WTC11 (cell line): ENCODE results near the gene TMEM150B. TPM values are rescaled to one million over a fixed set of nuclear protein-coding genes. Genes with fewer than 3 reads are reported as not detected.

ENCODE experiments used
- ATAC-seq: fragments of 200-7000 bp; cut with Tn5 transposase; 2 replicates; pipeline ENCODE4 v1.10.0; 2021; ENCODE audit warnings: mild to moderate bottlenecking, moderate library complexity
- CTCF ChIA-PET: fragments of 300-600 bp; sonication (Branson Sonifier 250); formaldehyde crosslinking; loops from one replicate; lab custom pipeline; 2021; ENCODE audit warnings: antibody characterized with exemption; lab: Charles Lee
- POLR2A ChIA-PET: fragments of 350-600 bp; sonication (Branson Sonifier 250); formaldehyde crosslinking; loops from one replicate; lab custom pipeline; 2021; ENCODE audit warnings: antibody characterized with exemption; lab: Charles Lee
- DNase-seq: peaks from one replicate; pipeline ENCODE4 v3.0.0; 2021; ENCODE audit warnings: low spot score
- H3K27ac Mint-ChIP-seq: 2 replicates; pipeline ENCODE4 v1.8.0; 2021; ENCODE audit warnings: mixed read lengths
- H3K27me3 Mint-ChIP-seq: 2 replicates; pipeline ENCODE4 v1.8.0; 2021; ENCODE audit warnings: low read depth, mild to moderate bottlenecking, moderate library complexity, mixed read lengths
- H3K36me3 Mint-ChIP-seq: 2 replicates; pipeline ENCODE4 v1.8.0; 2021; ENCODE audit warnings: mixed read lengths
- H3K4me1 Mint-ChIP-seq: 2 replicates; pipeline ENCODE4 v1.8.0; 2022; ENCODE audit warnings: mixed read lengths
- H3K4me3 Mint-ChIP-seq: 2 replicates; pipeline ENCODE4 v1.8.0; 2021; ENCODE audit warnings: mild to moderate bottlenecking, moderate library complexity, mixed read lengths
- H3K9me3 Mint-ChIP-seq: 2 replicates; pipeline ENCODE4 v1.8.0; 2021; ENCODE audit warnings: mixed read lengths
- AR ChIP-seq: fragments of 250-450 bp; sonication (Bioruptor Pico); IDR thresholded peaks from 2 replicates; pipeline ENCODE4 v1.9.0; 2021; ENCODE audit warnings: mild to moderate bottlenecking
- CDX4 ChIP-seq: fragments of 250-450 bp; sonication (Bioruptor Pico); IDR thresholded peaks from 2 replicates; pipeline ENCODE4 v1.9.0; 2021; ENCODE audit warnings: moderate library complexity, mild to moderate bottlenecking, inconsistent platforms, borderline replicate concordance
- E2F1 ChIP-seq: sonication (generic); formaldehyde crosslinking; IDR thresholded peaks from 2 replicates; pipeline ENCODE4 v1.8.0; 2022; ENCODE audit warnings: mild to moderate bottlenecking, missing genetic modification reagents
- ERG ChIP-seq: fragments of 250-450 bp; sonication (Bioruptor Pico); IDR thresholded peaks from 2 replicates; pipeline ENCODE4 v1.8.0; 2021; ENCODE audit warnings: mild to moderate bottlenecking
- ETV6 ChIP-seq: sonication (generic); formaldehyde crosslinking; IDR thresholded peaks from 2 replicates; pipeline ENCODE4 v1.8.1; 2022; ENCODE audit warnings: mild to moderate bottlenecking, missing genetic modification reagents
- FOXP1 ChIP-seq: sonication (generic); formaldehyde crosslinking; IDR thresholded peaks from 2 replicates; pipeline ENCODE4 v1.8.0; 2022; ENCODE audit warnings: missing genetic modification reagents, mild to moderate bottlenecking, moderate library complexity, borderline replicate concordance
- GABPB1 ChIP-seq: sonication (generic); formaldehyde crosslinking; IDR thresholded peaks from 2 replicates; pipeline ENCODE4 v1.8.1; 2023; ENCODE audit warnings: mild to moderate bottlenecking, missing genetic modification reagents
- GRHL2 ChIP-seq: fragments of 250-450 bp; sonication (Bioruptor Pico); IDR thresholded peaks from 2 replicates; pipeline ENCODE4 v1.8.0; 2022; ENCODE audit warnings: mild to moderate bottlenecking, moderate library complexity; ENCODE audit not compliant: insufficient replicate concordance, severe bottlenecking
- IRF2 ChIP-seq: sonication (generic); formaldehyde crosslinking; IDR thresholded peaks from 2 replicates; pipeline ENCODE4 v1.8.0; 2022; ENCODE audit warnings: low read depth, missing genetic modification reagents, borderline replicate concordance
- NFYB ChIP-seq: sonication (generic); formaldehyde crosslinking; conservative IDR thresholded peaks from 2 replicates; pipeline ENCODE4 v1.8.0; 2022; ENCODE audit warnings: low read depth, missing genetic modification reagents
- OVOL2 ChIP-seq: fragments of 250-450 bp; sonication (Bioruptor Pico); IDR thresholded peaks from 2 replicates; pipeline ENCODE4 v1.9.0; 2021; ENCODE audit warnings: mild to moderate bottlenecking, borderline replicate concordance
- PRDM15 ChIP-seq: sonication (generic); formaldehyde crosslinking; IDR thresholded peaks from 2 replicates; pipeline ENCODE4 v1.8.0; 2022; ENCODE audit warnings: missing genetic modification reagents
- PRRX2 ChIP-seq: fragments of 250-450 bp; sonication (Bioruptor Pico); IDR thresholded peaks from 2 replicates; pipeline ENCODE4 v1.8.0; 2021; ENCODE audit warnings: mild to moderate bottlenecking
- SOX15 ChIP-seq: fragments of 250-450 bp; sonication (Bioruptor Pico); IDR thresholded peaks from 2 replicates; pipeline ENCODE4 v1.9.0; 2021; ENCODE audit warnings: mild to moderate bottlenecking
- ZBTB21 ChIP-seq: sonication (generic); formaldehyde crosslinking; IDR thresholded peaks from 2 replicates; pipeline ENCODE4 v1.8.1; 2023; ENCODE audit warnings: mild to moderate bottlenecking, missing genetic modification reagents, borderline replicate concordance
- ZNF138 ChIP-seq: sonication (generic); formaldehyde crosslinking; conservative IDR thresholded peaks from 2 replicates; pipeline ENCODE4 v1.8.1; 2022; ENCODE audit warnings: mild to moderate bottlenecking, moderate library complexity, missing genetic modification reagents
- ZNF281 ChIP-seq: sonication (generic); formaldehyde crosslinking; IDR thresholded peaks from 2 replicates; pipeline ENCODE4 v1.8.0; 2023; ENCODE audit warnings: mild to moderate bottlenecking, missing genetic modification reagents
- total RNA-seq: library from RNA; stranded (reverse); gene quantifications from 3 replicates; pipeline ENCODE4 v1.2.3, GENCODE V29; 2021

The TMEM150B gene
- total RNA-seq, 1 experiment from 2014 or later, result 0.44 TPM

GRCh38 chr19:55360902-55361301 is 35.8 kb upstream of the TMEM150B start (continued):
- TF ChIP-seq PRDM15 (CRISPR knock-in tag), result no peak
- no peak for TF ChIP-seq CDX4 (CRISPR knock-in tag)
- no peak for TF ChIP-seq ZNF138 (CRISPR knock-in tag)
- no peak for TF ChIP-seq AR

GRCh38 chr19:55358943-55359908 is 34.1 kb upstream of the TMEM150B start:
- DNase-seq (no peak), ATAC-seq (no peak)
- Mint-ChIP-seq H3K27ac (no peak overlapping the region), H3K27me3 (peaks cover 60% of the 10 kb centered on the region), H3K36me3 (no peaks in the 10 kb centered on the region), H3K9me3 (no peaks in the 10 kb centered on the region), H3K4me3 (no peak overlapping the region), H3K4me1 (peaks cover 7% of the 10 kb centered on the region)
- ChIA-PET POLR2A (interaction anchor here (1.8 kb wide), 1 partner anchor 20 kb away, joined by 4 read pairs; the partner anchor contains the start of gene KMT5C), CTCF (interaction anchor here (0.7 to 1.8 kb wide), 3 partner anchors 25 to 58 kb away, joined by 3 to 8 read pairs (median 5); partner anchors contain the start of gene TMEM238)
- TF ChIP-seq AR (no peak), GABPB1 (CRISPR knock-in tag) (no peak), E2F1 (no peak), IRF2 (CRISPR knock-in tag) (no peak), SOX15 (CRISPR knock-in tag) (no peak), GRHL2 (CRISPR knock-in tag) (no peak), ZNF138 (CRISPR knock-in tag) (no peak), ZNF281 (CRISPR knock-in tag) (no peak), NFYB (CRISPR knock-in tag) (no peak), ERG (no peak), ETV6 (no peak), PRRX2 (no peak), ZBTB21 (no peak), FOXP1 (CRISPR knock-in tag) (no peak), OVOL2 (CRISPR knock-in tag) (no peak)
